M059J (cell line): ENCODE measurements around the gene ZNF710. TPM values are rescaled to one million over a fixed set of nuclear protein-coding genes. Genes with fewer than 3 reads are reported as not detected.
"Not testable (repeated sequence)": the region's sequence is repeated elsewhere in the genome, so short reads cannot be mapped to it uniquely, and the experiment has no call there.

Experiments
- DNase-seq: peaks from one replicate; pipeline ENCODE4 v3.0.0-alpha.2; 2012; ENCODE audit warnings: low read depth
- total RNA-seq: library from RNA; depleted of rRNA; stranded (reverse); fragments of >200 nt; shearing (Covaris generic); gene quantifications from 2 replicates; pipeline ENCODE4 v1.2.3, GENCODE V29; 2014; rRNA removed

ZNF710 gene
- total RNA-seq, 1 experiment from 2014 or later = 11.0 TPM

DNA sequence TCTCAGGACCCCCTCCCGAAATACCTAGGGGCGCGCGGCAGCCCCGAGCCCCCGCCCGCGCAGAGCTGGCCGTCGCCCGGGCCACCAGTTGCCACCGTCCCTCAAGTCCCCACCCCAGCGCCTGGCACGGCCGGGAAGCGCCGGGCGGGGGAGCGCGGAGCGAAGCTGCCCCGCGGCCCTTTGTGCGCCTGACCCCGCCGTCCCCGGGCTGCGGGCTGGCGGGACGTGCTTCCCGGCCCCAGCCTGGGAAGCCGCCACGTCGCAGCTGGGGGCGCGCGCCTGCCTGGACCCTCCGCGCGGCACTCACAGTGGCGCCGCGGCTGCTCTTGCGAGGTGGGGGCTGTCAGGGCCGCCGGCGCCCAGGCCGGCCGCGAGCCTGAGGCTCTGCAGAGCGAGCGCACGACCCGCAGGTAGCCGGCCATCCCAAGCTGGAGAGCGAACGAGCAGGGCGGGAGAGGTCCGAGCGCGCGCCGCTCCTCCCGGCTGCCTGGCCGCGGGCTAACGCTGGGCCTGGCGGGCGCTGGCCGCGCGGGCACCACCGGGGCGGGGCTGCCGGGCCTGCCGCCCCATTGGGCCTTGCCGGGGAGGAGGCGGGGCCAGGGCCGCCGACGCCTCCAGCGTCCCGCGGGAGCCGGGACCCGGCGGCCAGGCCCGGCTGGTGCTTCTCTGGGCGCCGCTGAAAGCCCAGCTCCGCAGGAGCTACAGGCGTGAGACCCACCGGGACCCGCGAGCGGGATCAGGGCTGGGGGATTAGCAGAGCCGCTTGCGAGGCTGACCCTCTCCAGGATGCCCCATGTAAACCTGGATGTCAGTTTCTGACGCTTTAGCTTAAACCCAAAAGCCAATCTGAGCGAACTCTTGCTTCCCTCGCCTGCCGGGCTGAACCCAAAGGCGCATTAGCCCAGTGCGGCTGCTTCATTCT lies 101.1 kb downstream of the ZNF710 start, which contains the start of gene IDH2:
Gene IDH2, minus strand, starts transcription at position 500 of the 922 bp plus-strand sequence. Its CDS starts 78 bp downstream, at position 422.
- peak; percentile 80 for DNase-seq

DNA sequence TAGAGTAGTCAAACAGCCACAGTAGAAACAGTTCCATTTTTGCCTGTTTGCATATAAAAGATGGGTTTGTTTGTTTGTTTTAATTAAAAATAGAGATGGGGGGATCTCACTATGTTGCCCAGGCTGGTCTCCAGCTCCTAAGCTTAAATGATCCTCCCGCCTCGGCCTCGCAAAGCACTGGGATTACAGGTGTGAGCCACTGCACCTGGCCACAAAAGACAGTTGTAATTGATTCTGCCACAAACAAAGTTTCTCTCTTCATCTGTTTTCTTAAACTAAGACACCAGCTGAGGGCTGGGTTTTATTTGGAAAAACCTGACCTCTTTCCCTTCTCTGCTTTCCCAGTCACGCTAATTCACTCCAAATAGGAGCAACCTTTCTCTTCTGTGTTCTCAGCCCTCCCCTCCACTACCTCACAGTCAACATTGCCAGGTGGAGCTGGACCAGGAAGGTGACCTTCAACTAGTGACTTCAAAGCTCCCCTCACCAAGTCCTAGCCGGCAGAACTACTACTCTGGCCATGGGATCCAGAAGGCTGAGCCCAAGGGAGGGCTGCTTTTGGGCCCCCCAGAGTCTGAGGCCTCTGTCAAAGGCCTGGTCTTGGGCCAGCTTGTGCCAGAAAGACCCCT lies 102.7 kb downstream of the ZNF710 start:
- DNase-seq = no peak

DNA sequence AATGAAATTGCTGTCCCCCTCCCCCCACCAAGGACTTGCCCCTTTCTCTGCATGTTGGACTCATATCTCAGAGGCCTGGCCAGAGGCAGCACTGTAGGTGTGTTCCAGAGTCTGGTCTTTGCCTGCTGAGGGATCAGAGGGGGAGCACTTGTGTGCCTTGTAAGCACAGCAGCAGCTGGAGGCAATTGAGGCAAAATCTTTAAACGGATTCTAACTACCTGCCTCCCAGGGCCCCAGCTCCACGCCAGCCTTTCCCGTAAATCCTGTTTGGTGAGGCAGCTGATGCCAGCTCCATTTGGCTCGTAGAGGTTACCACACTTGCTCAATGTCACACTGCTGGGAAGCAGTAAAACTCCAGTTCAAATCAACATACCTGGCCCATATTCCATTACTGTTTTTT lies 103.4 kb downstream of the ZNF710 start:
- DNase-seq = no peak

DNA sequence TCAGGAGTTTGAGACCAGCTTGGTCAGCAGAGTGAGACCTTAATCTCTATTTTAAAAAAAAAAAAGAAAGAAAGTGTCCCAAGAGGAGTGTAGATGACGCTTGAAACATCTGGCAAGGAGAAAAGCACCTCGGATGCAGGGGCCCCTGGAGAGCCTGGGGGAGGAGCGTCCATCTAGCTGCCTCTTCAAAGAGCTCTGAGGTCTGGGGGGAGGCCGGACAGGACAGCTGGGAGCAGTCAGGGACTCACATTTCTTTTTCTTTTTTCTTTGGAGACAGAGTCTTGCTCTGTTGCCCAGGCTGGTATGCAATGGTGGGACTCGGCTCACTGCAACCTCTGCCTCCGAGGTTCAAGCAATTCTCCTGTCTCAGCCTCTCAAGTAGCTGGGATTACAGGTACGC lies 104.4 kb downstream of the ZNF710 start:
- no peak for DNase-seq

DNA sequence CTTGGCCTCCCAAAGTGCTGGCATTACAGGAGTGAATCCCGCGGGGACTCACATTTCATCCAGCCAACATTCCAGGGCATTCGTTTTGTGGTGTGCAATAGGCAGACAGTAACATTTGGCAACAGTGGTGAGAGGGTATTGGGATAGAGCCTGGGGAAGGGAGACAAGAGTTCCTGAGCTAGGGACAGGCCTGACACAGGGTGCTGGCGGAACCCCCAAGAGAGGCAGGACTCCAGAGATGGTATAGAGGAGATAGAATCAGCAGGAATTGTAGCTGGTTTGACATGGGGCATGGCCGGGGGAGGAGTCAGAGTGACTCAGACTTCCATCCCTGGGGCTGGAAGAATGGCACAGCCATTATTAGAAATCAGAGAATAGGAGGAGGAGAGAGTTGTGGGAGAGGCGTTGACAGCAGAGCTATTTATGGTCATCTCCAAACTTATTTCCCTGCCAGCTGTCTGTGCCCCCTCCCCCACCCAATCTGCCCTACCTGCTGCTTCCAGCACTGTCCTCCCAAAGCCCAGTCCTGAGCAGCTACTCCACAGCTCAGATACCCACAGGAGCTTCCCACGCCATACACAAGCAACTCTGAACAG lies 105.5 kb downstream of the ZNF710 start:
- peak; percentile 79 for DNase-seq

DNA sequence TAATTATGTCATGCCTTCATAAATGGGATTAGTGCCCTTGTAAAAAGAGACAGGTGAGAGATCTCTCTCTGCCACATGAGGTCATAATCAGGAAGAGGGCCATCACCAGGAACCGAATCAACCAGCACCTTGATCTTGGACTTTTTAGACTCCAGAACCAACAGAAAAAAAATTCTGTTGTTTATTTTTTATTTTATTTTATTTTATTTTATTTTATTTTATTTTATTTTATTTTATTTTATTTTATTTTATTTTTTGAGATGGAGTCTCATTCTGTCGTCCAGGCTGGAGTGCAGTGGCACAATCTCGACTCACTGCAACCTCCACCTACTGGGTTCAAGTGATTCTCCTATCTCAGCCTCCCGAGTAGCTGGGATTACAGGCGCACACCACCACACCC lies 106.9 kb downstream of the ZNF710 start:
- not testable (repeated sequence) for DNase-seq

DNA sequence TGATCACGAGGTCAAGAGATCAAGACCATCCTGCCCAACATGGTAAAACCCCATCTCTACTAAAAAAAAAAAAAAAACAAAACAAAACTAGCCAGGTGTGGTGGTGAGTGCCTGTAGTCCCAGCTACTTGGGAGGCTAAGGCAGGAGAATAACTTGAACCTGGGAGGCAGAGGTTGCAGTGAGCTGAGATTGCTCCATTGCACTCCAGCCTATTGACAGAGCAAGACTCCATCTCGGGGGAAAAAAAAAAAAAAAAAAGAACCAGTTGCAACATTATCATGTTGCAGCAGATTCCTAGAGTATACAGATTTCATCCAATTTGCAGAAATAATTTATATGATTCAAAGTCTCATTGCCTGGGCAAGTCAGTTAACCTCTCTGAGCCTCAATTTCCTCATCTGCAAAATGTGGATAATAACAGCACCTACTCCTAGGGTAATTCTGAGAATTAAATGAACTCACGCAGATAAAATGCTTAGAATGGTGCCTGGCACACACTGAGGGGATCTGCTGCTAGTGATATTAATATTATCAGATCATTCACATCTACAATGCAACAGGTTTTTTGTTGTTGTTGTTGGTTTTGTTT lies 108.1 kb downstream of the ZNF710 start:
- DNase-seq = not testable (repeated sequence)

DNA sequence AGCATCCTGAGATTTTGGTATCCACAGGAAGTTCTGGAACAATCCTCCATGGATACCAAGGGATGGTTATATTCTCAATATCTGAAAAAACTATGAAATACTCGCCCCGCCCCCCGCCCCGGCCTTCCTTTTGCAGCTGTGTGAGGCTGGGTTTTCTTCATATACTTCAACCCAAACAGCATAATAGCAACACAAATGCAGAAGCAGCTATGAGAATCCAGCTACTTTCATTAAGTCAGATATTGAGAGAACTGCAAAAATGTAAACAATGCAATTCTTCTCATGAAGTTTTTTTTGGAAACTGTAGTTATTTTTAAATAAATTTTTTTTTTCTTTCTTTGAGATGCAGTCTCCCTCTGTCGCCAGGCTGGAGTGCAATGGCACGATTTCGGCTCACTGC lies 112.0 kb downstream of the ZNF710 start:
- DNase-seq = no peak

DNA sequence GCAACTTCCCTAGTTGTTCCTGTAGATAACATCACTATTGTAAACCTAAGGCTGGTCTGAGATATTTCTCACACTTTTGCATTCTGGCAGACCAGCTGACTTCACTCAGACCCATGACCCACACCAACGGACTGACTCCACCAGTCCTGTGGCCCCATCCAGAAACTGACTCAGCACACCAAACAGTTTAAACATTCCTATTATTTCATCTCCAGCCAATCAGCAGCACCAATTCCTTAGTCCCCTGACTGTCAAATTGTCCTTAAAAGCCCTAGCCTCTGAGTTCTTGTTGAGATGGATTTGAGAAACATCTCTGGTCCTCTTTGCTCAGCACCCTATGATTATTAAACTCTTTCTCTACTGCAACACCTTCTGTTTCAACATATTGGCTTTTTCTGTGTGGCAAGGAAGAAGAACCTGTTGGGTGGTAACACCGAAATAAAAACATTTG lies 113.4 kb downstream of the ZNF710 start:
- DNase-seq = no peak

DNA sequence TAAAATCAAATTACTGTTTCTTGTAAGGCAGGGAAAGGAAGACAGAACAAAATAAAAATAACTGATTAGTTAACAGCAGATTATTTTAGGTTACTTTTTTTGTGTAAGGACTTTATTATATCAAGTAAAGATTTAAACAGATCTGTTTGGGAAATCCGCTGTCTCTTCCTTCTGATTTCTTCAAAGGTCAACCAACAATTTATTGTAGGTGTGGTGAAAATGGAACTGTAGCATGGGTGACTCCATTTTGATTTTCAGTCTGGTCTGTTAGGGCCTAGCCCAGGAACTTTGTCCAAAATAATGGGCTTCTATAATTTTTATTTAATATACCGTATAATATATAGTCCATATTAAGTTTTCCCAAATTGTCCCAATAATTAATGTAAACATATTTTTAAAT lies 114.7 kb downstream of the ZNF710 start:
- DNase-seq = no peak

DNA sequence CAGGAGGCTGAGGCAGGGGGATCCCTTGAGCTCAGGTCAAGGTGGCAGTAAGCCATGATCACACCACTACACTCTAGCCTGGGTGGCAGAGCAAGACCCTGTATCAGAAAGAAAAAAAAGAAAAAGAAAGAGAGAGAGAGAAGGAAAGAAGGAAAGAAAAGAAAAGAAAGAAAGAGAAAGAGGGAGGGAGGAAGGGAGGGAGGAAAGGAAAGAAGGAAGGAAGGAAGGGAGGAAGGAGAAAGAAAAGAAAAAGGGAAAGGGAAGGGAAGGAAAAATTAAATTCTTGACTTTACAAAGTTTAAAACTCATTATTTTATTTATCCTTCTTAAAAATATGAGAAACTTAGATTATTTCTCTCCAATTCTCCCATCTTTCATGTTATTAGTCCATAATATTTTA lies 118.2 kb downstream of the ZNF710 start:
- no peak for DNase-seq

DNA sequence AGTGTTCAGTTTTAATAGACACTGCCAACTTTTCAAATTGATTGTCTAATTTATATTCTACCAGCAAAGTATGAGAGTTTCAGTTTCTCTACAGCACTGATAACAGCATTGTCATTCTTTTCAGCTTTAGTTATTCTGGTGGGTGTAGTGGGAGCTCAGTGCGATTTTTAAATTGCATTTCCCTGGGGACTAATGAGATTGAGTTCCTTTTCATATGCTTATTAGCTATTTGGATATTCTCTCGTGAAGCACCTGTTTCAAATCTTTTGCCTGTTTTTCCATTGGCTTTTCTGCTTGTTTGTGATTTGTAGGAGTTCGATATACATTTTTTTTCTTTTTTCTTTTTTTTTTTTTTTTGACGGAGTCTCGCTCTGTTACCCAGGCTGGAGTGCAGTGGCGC lies 120.0 kb downstream of the ZNF710 start:
- no peak for DNase-seq

DNA sequence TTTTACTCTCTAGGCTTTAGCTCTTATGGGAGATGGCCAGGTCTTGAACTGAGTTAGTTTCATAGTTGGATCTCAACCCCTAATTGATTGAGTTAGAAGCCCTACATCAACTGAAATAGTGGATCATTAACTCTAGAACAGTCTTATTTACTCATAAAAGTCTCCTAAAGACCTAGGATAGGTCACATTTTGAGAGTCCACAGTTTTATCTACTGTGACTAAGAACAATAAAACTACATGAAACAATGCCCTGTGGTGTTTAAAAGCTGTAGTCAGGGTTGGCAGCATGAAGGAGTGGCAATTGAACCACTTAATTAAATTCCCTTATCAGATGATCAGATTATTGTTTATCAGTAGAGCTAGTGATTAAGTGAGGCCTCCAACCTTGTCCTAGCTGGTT lies 123.4 kb downstream of the ZNF710 start:
- DNase-seq = no peak

DNA sequence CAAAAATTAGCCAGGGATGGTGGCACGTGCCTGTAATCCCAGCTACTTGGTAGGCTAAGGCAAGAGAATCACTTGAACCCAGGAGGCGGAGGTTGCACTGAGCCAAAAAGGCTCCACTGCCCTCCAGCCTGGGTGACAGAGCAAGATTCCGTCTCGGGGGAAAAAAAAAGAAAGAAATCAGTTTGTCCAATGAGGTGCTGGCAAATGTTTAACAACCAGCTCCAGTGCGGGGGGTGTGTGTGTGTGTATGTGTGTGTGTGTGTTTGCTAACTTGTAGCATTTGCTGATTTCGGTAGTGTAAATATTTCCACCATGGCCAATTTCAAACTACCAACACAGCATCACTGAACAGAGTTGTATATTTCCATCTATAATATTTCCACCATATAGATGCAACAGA lies 124.9 kb downstream of the ZNF710 start:
- no peak for DNase-seq

DNA sequence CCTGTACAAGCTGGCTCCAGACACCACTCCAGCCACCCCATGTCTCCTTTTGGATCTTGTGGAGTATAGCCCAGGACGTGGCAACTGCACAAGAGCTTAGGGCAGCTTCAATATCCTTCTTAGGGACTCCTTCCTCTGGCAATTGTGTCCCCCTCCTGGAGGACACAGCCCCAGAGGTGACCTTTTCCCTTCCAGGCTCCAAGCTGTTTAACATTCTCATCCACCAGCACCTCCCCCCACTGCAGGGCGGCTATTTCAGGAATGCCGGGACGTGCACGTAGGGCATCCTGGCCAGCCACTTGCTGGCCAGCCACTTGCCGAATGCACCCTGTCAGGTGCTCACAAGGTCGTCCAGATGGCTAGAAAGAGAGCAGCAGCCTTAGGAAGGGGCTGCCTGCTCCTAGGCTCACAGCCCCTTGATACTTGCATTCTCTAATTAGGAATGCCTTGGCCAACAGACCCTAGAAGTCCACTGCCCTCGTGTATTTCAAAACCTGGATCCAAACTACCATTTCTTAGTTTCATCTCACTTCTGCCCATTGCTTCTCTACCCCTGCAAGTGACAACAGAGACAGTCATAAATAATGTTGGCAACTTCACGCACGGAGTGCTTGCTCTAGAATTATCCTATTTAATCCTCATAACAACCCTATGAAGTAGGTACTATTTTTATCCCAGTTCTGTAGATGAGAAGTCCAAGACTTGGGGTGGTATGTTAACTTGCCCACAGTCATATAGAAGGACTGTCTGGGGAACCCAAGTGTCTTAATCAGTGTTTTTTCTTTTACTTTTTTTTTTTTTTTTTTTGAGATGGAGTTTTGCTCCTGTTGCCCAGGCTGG lies 125.7 kb downstream of the ZNF710 start:
- no peak for DNase-seq

DNA sequence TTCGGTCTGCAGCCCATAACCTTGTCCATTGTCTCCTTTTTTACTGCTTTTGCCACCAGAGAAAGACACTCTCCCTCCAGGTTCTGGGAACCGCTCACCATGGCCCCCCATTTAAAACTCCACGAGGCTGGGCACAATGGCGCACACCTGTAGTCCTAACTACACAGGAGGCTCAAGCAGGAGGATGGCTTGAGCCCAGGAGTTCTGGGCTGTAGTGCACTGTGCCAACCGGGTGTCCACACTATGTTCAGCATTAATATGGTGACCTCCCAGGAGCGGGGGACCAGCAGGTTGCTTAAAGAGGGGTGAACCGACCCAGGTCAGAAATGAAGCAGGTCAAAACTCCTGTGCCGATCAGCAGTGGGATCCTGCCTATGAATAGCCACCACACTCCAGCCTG lies 129.2 kb downstream of the ZNF710 start:
- DNase-seq = no peak

Other genes with a start within 250 kb of the ZNF710 start
- gene MESP2, start 225.0 kb upstream of the ZNF710 start, total RNA-seq = 0.15 and 0.62 TPM in 2 replicates
- gene ANPEP, start 186.5 kb upstream of the ZNF710 start, total RNA-seq = 0.05 and 0.12 TPM in 2 replicates
- 48.8 and 58.8 TPM in 2 replicates for gene AP3S2, start 107.3 kb upstream of the ZNF710 start, total RNA-seq
- gene ARPIN, start 88.4 kb upstream of the ZNF710 start, total RNA-seq = 2.0 and 5.2 TPM in 2 replicates
- 69.8 and 78.0 TPM in 2 replicates for gene IDH2, start 101.1 kb downstream of the ZNF710 start, total RNA-seq
- gene SEMA4B, start 200.0 kb downstream of the ZNF710 start, total RNA-seq = 12.4 and 27.2 TPM in 2 replicates
- 45.1 and 51.4 TPM in 2 replicates for gene CIB1, start 232.6 kb downstream of the ZNF710 start, total RNA-seq
- gene GDPGP1, start 232.9 kb downstream of the ZNF710 start, total RNA-seq = 3.5 and 11.2 TPM in 2 replicates
- gene TTLL13, start 248.2 kb downstream of the ZNF710 start, total RNA-seq = 0.42 TPM in 1 of 2 replicates, not detected in the other